CD4-positive, alpha-beta T cell treated with Interleukin-6 at 100 ng/mL for 8 hours (primary cell): ENCODE results near the gene AFM.

Experiments
- DNase-seq: peaks from one replicate; pipeline ENCODE4 v3.0.0-alpha.2; 2020; ENCODE audit warnings: mixed read lengths, low spot score

Gene AFM

GRCh38 chr4:73481358-73481757, at the start of gene AFM:
Gene AFM (plus strand): TSS chr4:73481745. CDS start chr4:73481776, 31 bp downstream.
- DNase-seq = no peak

GRCh38 chr4:73431813-73432168, 49.8 kb upstream of the AFM start:
- no peak for DNase-seq

DNA sequence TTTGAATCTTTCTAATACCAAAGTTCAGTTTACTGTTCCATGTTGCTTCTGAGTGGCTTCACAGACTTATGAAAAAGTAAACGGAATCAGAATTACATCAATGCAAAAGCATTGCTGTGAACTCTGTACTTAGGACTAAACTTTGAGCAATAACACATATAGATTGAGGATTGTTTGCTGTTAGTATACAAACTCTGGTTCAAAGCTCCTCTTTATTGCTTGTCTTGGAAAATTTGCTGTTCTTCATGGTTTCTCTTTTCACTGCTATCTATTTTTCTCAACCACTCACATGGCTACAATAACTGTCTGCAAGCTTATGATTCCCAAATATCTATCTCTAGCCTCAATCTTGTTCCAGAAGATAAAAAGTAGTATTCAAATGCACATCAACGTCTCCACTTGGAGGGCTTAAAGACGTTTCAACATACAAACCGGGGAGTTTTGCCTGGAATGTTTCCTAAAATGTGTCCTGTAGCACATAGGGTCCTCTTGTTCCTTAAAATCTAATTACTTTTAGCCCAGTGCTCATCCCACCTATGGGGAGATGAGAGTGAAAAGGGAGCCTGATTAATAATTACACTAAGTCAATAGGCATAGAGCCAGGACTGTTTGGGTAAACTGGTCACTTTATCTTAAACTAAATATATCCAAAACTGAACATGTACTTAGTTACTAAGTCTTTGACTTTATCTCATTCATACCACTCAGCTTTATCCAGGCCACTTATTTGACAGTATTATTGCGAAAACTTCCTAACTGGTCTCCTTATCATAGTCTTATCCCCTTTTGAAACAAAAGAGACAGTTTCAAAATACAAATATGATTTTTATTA, 49.2 kb upstream of the AFM start:
- DNase-seq = no peak

DNA sequence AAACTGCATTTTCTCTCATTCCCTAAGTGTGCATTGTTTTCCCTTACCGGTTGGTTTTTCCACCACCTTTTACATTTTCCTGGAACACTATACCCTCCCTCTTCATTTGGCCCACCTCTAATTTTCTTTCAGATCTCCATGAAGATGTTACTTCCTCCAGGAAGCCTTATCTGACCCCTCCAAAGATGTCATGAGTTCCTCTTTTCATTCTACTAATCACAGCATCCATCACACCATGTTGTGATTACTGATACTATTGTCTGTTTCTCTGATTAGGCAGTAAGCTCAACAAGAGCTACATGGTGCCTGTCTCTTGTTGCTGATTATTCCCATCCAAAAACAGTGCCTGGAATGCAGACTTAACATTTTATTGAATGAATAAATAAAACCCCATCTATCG, 48.4 kb upstream of the AFM start:
- DNase-seq = no peak

DNA sequence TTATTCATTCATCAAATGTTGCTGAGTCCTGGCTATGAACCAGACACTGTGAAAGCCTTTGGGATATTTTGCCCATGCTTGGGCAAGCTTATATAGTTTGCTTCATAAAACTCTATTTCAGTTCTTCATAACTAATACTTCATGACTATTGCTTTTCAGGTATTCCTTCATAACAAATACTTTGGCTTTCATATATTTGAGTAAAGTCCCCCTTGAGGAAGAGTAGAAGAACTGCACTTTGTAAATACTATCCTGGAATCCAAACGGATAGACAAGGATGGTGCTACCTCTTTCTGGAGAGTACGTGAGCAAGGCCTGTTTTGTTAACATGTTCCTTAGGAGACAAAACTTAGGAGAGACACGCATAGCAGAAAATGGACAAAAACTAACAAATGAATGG, 47.2 kb upstream of the AFM start:
- DNase-seq = no peak

DNA sequence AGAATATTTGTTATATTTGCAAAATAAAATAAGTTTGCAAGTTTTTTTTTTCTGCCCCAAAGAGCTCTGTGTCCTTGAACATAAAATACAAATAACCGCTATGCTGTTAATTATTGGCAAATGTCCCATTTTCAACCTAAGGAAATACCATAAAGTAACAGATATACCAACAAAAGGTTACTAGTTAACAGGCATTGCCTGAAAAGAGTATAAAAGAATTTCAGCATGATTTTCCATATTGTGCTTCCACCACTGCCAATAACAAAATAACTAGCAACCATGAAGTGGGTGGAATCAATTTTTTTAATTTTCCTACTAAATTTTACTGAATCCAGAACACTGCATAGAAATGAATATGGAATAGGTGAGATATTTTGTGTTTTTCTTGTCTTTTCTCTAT, 45.6 kb upstream of the AFM start, which contains the start of gene AFP:
Gene AFP (plus strand): TSS at position 238 of the 400 bp plus-strand sequence. CDS start 42 bp downstream, at position 280.
- DNase-seq = no peak

- no peak for DNase-seq
These were observed 44.6 kb upstream of the AFM start for GRCh38 chr4:73436674-73437557.

GRCh38 chr4:73437558-73437956, 44.0 kb upstream of the AFM start:
- DNase-seq = no peak

- no peak for DNase-seq
These were observed 43.5 kb upstream of the AFM start for GRCh38 chr4:73438048-73438447.

DNA sequence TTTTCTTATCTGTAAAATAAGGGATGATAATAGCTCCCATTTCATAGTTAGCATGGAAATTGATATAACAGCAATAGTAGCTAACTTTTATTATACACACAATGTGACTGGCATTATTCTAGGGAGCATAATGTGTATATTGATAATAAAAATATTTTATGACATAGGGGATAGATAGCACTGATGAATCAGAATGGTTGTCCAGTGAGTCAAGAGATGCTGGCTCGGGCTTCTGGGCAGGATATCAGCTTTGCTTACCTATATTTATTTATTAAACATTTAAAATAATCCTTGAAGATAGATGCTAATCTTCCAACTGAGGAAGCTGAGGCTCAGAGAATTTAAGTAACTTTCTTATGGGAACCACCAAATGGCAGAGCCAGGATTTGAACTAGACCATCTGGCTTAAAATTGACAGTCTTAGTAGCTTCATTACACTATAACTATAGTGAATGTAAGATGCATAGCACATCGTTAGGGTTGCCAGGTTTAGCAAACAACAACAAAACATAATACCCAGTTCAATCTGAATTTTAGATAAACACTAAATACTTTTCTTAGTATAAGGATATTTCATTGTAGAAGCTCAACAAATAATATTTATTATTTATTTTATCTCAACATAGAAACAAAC, 42.8 kb upstream of the AFM start:
- no peak for DNase-seq

GRCh38 chr4:73439445-73439844, 42.1 kb upstream of the AFM start:
- DNase-seq = no peak

- no peak for DNase-seq
These were observed 41.6 kb upstream of the AFM start for GRCh38 chr4:73439991-73440390.

DNA sequence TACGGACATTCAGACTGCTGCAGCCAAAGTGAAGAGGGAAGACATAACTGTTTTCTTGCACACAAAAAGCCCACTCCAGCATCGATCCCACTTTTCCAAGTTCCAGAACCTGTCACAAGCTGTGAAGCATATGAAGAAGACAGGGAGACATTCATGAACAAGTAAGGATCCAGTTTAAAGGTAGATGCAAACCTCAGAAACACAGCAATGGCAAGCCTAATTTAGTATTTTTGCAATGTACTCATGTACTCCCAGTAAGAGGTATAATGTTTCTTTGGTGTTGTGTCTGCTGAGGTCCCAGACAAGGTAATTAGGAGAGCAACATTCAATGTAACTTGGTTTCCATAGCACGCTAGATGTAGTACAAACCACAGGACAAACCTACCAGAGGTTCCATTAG, 40.9 kb upstream of the AFM start:
- DNase-seq = no peak

DNA sequence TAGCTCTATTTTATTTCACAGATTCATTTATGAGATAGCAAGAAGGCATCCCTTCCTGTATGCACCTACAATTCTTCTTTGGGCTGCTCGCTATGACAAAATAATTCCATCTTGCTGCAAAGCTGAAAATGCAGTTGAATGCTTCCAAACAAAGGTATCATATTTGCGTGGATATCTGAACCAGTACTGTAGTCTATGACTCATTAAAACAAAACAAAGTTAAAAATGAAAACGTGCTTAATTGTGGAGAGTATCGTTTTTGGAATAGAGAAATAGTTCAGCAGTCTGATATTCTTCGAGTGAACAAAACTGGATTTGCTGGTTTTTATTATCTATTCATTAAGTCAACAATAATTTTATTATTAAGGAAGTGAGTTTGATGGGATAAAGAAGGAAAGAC, 39.3 kb upstream of the AFM start:
- no peak for DNase-seq

GRCh38 chr4:73443224-73443623, 38.3 kb upstream of the AFM start:
- no peak for DNase-seq

- DNase-seq = no peak
These were observed 35.9 kb upstream of the AFM start for GRCh38 chr4:73445383-73446335.

DNA sequence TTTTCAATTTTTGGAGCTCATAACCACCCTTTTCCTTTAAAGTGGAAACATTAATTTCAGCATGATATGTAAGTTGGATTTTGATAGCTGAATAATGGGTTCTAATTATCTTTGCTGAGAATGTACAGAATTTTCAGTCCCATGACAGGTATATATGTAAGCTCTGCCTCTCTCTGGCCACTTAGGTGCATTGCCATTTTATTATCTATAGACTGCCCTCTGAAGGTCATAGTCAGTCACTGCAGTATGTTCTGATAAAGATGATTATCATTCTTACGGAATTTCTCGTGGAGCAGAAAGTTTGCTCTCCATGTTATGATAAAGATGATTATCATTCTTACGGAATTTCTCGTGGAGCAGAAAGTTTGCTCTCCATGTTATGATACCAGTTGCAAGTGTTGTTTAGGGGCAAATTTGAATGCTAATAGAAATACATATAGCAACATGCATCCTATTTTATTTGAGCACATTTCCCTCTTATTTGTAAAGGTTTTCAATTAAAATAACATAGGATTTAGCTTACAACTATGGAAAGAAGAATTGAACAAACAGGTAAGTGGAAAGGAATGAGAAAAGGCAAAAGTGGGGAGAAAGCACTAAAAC, 35.1 kb upstream of the AFM start:
- DNase-seq = peak; percentile 5

DNA sequence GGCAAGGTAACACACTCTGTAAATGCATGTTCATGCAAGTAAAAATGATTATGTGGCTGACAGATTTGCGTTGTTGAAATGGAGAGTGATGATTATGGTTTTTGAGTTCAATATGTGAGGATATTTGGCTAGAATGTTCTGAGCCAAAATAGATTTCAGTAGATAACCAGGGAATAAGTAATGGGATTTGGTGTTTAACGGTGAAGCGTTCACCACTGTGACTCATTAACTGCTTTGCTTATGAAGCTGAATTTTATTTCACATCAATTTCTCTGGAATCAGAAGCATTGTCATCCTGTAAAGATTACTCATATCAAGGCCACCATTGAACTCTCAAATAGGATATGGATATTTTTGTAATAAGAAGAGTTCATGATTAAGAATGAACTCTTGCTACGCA, 33.9 kb upstream of the AFM start:
- DNase-seq = no peak

GRCh38 chr4:73448448-73449203, 32.9 kb upstream of the AFM start:
- DNase-seq = no peak

DNA sequence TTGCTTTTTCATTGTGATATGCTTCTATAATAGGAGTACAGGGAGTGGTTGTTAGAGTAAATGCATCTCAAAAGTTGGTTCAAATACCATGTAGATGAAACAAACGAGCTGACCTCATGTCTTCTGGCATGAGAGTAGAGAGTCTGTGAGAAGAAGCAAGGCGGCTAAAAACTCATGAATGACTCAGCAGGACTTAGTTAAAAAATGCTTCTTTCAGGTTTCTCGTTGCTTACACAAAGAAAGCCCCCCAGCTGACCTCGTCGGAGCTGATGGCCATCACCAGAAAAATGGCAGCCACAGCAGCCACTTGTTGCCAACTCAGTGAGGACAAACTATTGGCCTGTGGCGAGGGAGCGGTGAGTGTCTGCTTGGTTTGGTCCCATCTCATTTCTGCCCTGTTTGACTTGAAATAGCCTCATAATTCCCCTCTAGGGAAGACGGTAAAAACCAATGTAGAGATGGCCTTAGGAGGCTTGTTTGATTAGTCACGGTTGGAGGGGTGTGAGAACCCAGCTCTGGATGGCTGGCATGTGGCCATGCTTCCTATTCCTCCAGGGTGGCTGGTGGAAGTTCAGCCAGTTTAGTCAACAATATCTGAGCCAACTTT, 31.0 kb upstream of the AFM start:
- no peak for DNase-seq
